NCI-H446 treated with DMSO at 0.1 percent for 48 hours (cell line): ENCODE results near the gene SLC16A2.
A peak's percentile ranks its signal among the peaks of the same experiment; 100 is the strongest.
"Not testable (repeated sequence)": the region's sequence is repeated elsewhere in the genome, so short reads cannot be mapped to it uniquely, and the experiment has no call there.

ENCODE experiments used
- DNase-seq: peaks from one replicate; lab custom pipeline; 2025; lab: John Stamatoyannopoulos, UW

SLC16A2 gene

DNA sequence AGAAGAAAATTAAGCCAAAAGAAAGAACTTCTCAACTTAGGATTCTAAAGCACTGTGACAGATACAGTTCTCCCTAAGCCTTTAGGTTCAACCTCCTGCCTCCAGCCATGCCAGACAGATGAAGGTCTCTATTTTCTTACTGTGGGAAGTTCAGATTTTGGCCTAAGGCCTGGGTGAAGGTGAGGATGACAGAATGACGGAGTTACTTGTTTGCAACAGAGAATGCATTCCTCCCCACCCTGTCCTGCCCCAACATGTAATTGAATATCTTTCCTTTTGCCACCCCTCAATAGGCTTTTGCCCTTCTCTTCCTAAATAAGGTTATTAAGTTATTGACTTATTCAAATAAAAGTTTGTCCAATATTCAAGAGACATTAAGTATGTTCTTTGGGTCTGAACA, 25.6 kb downstream of the SLC16A2 start:
- no peak for DNase-seq

DNA sequence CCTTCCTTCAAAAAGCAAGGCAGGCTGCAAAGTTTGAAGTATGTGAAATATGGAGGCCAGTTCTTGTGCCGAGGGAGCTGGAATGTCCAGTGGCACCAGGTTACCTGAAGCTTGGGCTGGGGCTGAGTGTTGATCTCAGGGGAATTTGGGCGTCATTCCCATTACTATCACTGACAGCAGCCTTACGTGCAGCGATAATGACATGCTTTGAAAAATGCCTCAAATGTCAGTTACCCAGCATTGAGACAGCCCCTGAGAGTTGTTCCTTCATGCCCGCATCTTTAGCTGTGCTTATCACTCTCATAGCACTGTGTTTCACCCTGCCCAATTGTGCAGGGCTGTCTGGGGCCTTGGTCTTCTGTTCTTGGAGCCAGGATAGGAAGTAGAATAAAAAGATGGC, 27.4 kb downstream of the SLC16A2 start:
- no peak for DNase-seq

DNA sequence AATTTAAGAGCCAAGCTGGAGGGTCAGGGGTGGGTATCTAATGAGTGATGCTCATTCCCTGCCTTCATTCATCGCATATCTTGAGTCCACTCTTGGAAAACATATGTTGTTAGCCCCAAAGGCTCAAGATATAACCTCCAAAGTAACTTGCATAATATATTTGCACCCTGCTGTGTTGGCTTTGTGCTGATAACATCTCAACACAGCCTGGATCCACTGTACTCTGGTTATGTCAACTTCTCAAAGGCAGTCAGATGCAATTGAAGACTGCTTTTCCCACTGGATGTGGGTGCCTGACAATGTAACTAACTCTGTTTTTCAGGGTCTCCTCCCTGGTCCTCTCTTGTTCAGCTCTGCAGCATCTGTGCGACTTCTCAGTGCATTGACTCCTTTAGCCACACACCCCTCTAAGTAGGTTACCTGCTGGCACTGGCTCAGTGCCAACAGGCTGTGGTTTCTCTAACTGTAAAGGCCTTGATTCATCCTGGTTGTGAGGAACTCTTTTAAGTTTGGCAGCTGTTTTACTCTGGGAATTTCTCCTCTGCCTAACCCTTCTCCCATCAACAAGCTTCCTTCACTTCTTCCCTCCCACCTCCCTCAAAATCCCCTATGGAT, 28.1 kb downstream of the SLC16A2 start:
- DNase-seq: no peak

DNA sequence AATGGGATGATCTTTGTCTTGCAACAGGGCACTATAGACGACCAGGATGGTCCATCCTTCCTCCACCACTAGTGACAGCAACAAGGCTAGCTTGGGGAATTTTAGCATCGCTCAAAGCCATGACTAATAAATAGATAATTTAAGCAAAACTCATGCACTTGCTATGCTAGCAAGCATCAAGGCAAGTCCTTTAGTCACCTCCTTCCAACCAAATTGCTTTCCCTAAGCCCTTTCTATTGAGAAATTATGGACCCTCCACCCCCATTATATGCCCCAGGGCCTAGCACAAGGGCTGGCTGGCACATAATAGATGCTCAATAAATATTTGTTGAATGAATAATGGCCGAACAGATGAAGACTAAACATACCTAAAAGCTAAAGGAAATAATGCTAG, 28.6 kb downstream of the SLC16A2 start:
- no peak for DNase-seq

DNA sequence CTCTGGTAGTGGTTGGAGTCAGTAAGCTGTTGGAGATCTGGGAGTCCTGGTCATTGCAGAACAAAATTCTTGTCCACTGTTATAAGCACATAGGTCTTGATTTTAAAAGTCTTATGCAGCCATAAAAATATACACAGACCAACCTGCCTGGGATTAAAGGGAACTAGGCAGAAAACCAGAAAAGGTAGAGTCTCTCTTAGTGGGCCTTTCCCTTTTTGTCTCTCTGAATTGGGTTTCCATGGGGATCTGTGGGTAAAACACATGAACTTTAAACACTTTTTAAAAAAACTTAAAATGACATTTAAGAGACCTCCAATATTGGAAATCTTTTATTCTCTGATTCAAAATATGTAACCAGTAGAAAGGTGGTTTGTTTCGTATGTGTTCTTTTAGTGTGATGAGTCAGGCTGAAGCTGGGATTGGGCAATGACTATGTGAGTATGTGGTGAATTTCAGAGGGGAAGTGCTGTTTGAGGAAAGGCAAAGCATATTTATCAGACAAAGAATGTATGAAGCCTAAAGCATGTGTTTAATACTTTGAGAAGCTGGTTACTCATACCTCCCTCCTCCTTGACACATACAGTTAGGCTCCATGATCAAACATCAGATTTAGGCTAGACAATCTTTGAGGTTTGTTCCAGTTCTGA, 29.6 kb downstream of the SLC16A2 start:
- DNase-seq: no peak

GRCh38 chrX:74451450-74452198, 30.3 kb downstream of the SLC16A2 start:
- no peak for DNase-seq

DNA sequence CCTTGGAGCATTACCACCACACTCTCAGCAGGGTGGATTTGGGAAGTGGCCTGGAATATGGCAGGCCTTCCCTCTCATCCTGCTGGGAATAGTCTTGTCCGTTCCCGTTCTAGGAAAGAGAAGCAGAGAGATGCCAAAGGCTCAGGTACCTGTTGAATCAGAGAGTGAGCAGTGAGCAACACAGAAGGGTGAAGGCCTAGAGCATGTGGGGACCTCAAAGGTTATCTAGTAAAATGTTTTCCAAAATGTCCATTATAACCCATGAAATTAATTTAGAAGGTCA, 30.8 kb downstream of the SLC16A2 start:
- DNase-seq: no peak

- no peak for DNase-seq
Observed at GRCh38 chrX:74453178-74453577, 31.9 kb downstream of the SLC16A2 start.

DNA sequence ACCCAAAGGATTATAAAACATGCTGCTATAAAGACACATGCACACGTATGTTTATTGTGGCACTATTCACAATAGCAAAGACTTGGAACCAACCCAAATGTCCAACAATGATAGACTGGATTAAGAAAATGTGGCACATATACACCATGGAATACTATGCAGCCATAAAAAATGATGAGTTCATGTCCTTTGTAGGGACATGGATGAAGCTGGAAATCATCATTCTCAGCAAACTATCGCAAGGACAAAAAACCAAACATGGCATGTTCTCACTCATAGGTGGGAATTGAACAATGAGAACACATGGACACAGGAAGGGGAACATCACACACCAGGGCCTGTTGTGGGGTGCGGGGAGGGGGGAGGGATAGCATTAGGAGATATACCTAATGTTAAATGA, 32.9 kb downstream of the SLC16A2 start:
- not testable (repeated sequence) for DNase-seq

GRCh38 chrX:74458736-74459135, 37.4 kb downstream of the SLC16A2 start:
- DNase-seq: no peak

- DNase-seq: no peak
Observed at GRCh38 chrX:74461384-74461783, 40.1 kb downstream of the SLC16A2 start.

DNA sequence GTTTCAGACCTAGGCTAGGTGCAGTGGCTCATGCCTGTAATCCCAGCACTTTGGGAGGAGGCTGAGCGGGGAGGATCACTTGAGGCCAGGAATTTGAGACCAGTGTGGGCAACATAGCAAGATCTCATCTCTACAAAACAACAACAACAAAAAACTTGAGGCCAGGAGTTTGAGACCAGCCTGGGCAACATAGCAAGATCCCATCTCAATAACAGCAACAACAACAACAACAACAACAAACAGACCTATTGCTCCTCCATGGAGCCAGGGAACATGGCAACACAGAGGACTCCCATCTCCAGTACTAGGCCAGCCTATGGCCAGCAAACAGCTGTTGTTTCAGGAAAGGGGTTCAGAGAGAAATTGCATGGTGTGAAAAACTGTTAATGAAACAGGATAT, 43.4 kb downstream of the SLC16A2 start:
- DNase-seq: no peak

- no peak for DNase-seq
Observed at GRCh38 chrX:74465424-74465823, 44.1 kb downstream of the SLC16A2 start.

DNA sequence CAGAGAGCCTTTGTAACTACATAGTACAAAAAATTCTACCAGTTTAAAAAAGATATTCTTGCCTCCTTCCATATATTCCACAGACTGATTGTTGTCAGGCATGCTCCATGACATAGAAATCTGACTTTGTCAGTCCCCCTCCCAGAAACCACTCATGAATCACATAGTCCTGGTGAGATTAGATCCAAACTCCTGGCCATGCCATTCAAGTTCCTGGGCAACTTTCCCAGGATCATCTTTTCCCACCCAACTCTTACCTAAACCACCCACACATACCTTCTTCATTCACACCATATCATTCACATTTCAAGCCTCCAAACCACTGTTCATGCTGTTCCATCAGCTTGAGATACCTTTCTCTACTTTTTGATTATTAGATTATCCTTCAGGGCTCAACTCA, 46.4 kb downstream of the SLC16A2 start:
- no peak for DNase-seq

DNA sequence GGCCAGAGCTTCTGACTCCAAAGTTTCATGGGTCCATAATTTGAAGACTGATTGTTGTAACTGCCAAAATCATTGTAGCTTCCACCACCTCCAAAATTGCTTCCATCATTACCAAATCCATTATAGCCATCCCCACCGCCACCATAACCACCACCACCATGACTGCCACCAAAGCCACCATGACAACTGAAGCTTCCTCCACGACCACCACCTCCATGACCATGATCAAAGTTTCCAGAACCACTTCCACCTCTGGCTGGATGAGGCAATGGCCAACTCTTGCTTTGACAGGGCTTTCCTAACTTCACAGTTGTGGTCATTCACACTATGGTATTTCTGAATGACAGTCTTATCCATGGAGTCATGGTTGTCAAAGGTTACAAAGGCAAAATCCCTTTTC, 51.8 kb downstream of the SLC16A2 start:
- not testable (repeated sequence) for DNase-seq

GRCh38 chrX:74490247-74490646, 69.0 kb downstream of the SLC16A2 start:
- no peak for DNase-seq

- no peak for DNase-seq
Observed at GRCh38 chrX:74492720-74493201, 71.5 kb downstream of the SLC16A2 start.

DNA sequence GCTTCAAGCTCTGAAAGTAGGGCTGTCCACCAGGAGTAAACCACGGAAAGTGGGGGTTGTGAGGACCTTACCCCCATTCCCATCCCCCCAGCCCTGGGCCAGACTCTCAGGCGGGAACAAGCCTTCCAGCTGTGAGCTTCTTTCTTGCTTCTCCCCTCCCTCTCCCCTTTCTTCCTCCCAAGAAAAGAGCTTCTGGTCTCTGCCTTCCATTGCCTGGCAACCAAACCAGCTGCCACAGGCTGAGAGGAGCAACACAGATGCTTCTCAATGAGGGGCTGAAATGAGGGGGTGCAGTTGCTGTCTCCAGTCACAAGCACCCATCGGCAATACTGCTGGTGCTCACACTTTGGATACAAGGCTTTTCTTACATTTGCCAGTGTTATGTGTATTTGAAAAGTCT, 72.5 kb downstream of the SLC16A2 start:
- no peak for DNase-seq

DNA sequence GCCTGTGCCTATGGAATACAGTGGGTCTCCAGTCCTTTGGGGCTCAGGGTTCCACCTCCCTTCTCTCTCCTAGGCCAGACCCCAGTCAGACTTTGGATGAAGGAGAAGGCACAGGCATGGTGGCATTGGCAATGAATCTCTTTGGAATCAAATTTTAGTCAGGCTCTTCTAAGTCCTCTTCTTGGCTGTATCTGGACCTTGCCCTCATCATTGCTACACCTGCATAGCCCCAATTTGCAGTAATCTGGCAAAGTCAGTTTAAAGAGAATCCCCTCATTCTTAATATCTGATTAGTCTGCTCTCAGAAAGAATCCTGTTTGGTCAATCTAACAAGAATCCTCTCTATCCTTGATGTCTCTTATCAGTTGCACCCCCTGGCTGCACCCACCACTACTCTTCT, 77.6 kb downstream of the SLC16A2 start:
- no peak for DNase-seq

- DNase-seq: no peak
Observed at GRCh38 chrX:74500067-74500466, 78.8 kb downstream of the SLC16A2 start.

- no peak for DNase-seq
Observed at GRCh38 chrX:74500555-74500954, 79.3 kb downstream of the SLC16A2 start.

- DNase-seq: peak; percentile 24
Observed at GRCh38 chrX:74505437-74505836, 84.1 kb downstream of the SLC16A2 start.

GRCh38 chrX:74506317-74507115, 85.2 kb downstream of the SLC16A2 start:
- DNase-seq: no peak
